GM23338 (cell line): ENCODE results near the gene RAB11FIP3. TPM values are rescaled to one million over a fixed set of nuclear protein-coding genes. Genes with fewer than 3 reads are reported as not detected.

Source experiments
- ATAC-seq: fragments of 200-7000 bp; cut with Tn5 transposase; 3 replicates; pipeline ENCODE4 v1.9.1; 2020
- DNase-seq: peaks from one replicate; pipeline ENCODE4 v3.0.0-alpha.2; 2015; ENCODE audit warnings: low spot score
- H2AFZ ChIP-seq: fragments of 200-600 bp; sonication (generic); 2 replicates; pipeline ENCODE4 v1.8.0; 2016; ENCODE audit warnings: antibody characterized with exemption, mild to moderate bottlenecking, moderate library complexity
- H3F3A ChIP-seq: fragments of 200-600 bp; sonication (generic); replicated peaks from 2 replicates; pipeline ENCODE4 v1.8.0; 2017; ENCODE audit warnings: antibody characterized with exemption, mixed run types, low read depth
- H3K27ac ChIP-seq: fragments of 200-600 bp; sonication (generic); 2 replicates; pipeline ENCODE4 v1.6.1; 2016; ENCODE audit warnings: low read depth
- H3K27me3 ChIP-seq: fragments of 200-600 bp; sonication (generic); 2 replicates; pipeline ENCODE4 v1.8.0; 2016; ENCODE audit warnings: mild to moderate bottlenecking, mixed run types, moderate library complexity; ENCODE audit not compliant: insufficient read depth
- H3K36me3 ChIP-seq: fragments of 200-600 bp; sonication (generic); 2 replicates; pipeline ENCODE4 v1.8.0; 2016; ENCODE audit warnings: mild to moderate bottlenecking; ENCODE audit not compliant: insufficient read depth
- H3K4me1 ChIP-seq: fragments of 200-600 bp; sonication (generic); 2 replicates; pipeline ENCODE4 v1.8.0; 2016; ENCODE audit warnings: mild to moderate bottlenecking, moderate library complexity; ENCODE audit not compliant: insufficient read depth
- H3K4me2 ChIP-seq: fragments of 200-600 bp; sonication (generic); 2 replicates; pipeline ENCODE4 v1.7.1; 2017; ENCODE audit warnings: mixed run types
- H3K4me3 ChIP-seq: fragments of 200-600 bp; sonication (generic); 2 replicates; pipeline ENCODE4 v1.6.1; 2016; ENCODE audit warnings: mixed run types
- H3K79me2 ChIP-seq: fragments of 200-600 bp; sonication (generic); replicated peaks from 2 replicates; pipeline ENCODE4 v1.8.0; 2017; ENCODE audit warnings: mild to moderate bottlenecking; ENCODE audit not compliant: insufficient read depth
- H3K9me2 ChIP-seq: fragments of 200-600 bp; sonication (generic); 2 replicates; pipeline ENCODE4 v1.8.0; 2017; ENCODE audit not compliant: insufficient read depth
- H4K20me1 ChIP-seq: fragments of 200-600 bp; sonication (generic); replicated peaks from 2 replicates; pipeline ENCODE4 v1.8.0; 2017; ENCODE audit warnings: mild to moderate bottlenecking; ENCODE audit not compliant: insufficient read depth
- H3K27ac Mint-ChIP-seq: 2 replicates; pipeline ENCODE4 v1.8.0; 2020; ENCODE audit warnings: inconsistent platforms, mild to moderate bottlenecking, moderate library complexity, mixed read lengths
- H3K27me3 Mint-ChIP-seq: 3 replicates; pipeline ENCODE4 v1.8.0; 2022; ENCODE audit warnings: low read depth, mild to moderate bottlenecking, moderate library complexity, mixed read lengths, inconsistent platforms; ENCODE audit not compliant: insufficient read depth, poor library complexity
- H3K36me3 Mint-ChIP-seq: 3 replicates; pipeline ENCODE4 v1.8.0; 2021; ENCODE audit warnings: low read depth, mild to moderate bottlenecking, inconsistent platforms, moderate library complexity, mixed read lengths
- H3K4me1 Mint-ChIP-seq: 3 replicates; pipeline ENCODE4 v1.8.0; 2020; ENCODE audit warnings: mild to moderate bottlenecking, inconsistent platforms, mixed read lengths
- H3K4me3 Mint-ChIP-seq: 3 replicates; pipeline ENCODE4 v1.8.0; 2021; ENCODE audit warnings: moderate library complexity, mild to moderate bottlenecking, inconsistent platforms, mixed read lengths
- H3K9me3 Mint-ChIP-seq: 3 replicates; pipeline ENCODE4 v1.8.0; 2020; ENCODE audit warnings: moderate library complexity, mild to moderate bottlenecking, inconsistent platforms, mixed read lengths
- CREB1 ChIP-seq: fragments of 250-450 bp; sonication (Bioruptor Pico); IDR thresholded peaks from 2 replicates; pipeline ENCODE4 v1.5.0; 2020; ENCODE audit warnings: low read depth, mild to moderate bottlenecking, moderate library complexity
- CTCF ChIP-seq, 2 experiments: fragments of 200-600 bp in 1 of 2; sonication (generic) in 1 of 2; conservative IDR thresholded peaks; 2 replicates each; pipeline versions ENCODE4 v1.5.1 to v1.6.1; 2016 to 2017; ENCODE audit warnings: antibody characterized with exemption in 2 of 2, low read depth in 2 of 2, mild to moderate bottlenecking in 2 of 2, moderate library complexity in 1 of 2
- EZH2 ChIP-seq: fragments of 200-600 bp; sonication (generic); IDR thresholded peaks from one replicate; pipeline ENCODE4 v1.8.0; 2017; ENCODE audit warnings: antibody characterized with exemption, mild to moderate bottlenecking, low read depth; ENCODE audit not compliant: unreplicated experiment
- EZH2phosphoT487 ChIP-seq: fragments of 200-600 bp; sonication (generic); IDR thresholded peaks from one replicate; pipeline ENCODE4 v1.8.1; 2018; ENCODE audit warnings: antibody characterized with exemption; ENCODE audit not compliant: unreplicated experiment
- JUNB ChIP-seq: IDR thresholded peaks from one replicate; pipeline ENCODE4 v1.6.1; 2016; ENCODE audit warnings: antibody characterized with exemption; ENCODE audit not compliant: unreplicated experiment
- NANOG ChIP-seq: IDR thresholded peaks from 2 replicates; pipeline ENCODE4 v1.6.1; 2016; ENCODE audit warnings: antibody characterized with exemption, borderline replicate concordance
- POLR2AphosphoS5 ChIP-seq: IDR thresholded peaks from 2 replicates; pipeline ENCODE4 v1.6.1; 2016; ENCODE audit warnings: antibody characterized with exemption, low read depth
- REST ChIP-seq: IDR thresholded peaks from one replicate; pipeline ENCODE4 v1.6.1; 2018; ENCODE audit warnings: antibody characterized with exemption; ENCODE audit not compliant: unreplicated experiment
- STAT1 ChIP-seq: IDR thresholded peaks from one replicate; pipeline ENCODE4 v1.6.1; 2016; ENCODE audit warnings: antibody characterized with exemption; ENCODE audit not compliant: unreplicated experiment
- ZNF114 ChIP-seq: fragments of 250-450 bp; sonication (Bioruptor Pico); IDR thresholded peaks from 2 replicates; pipeline ENCODE4 v1.5.0; 2020; ENCODE audit warnings: mild to moderate bottlenecking, moderate library complexity
- ZNF331 ChIP-seq: fragments of 250-450 bp; sonication (Bioruptor Pico); IDR thresholded peaks from 2 replicates; pipeline ENCODE4 v1.5.0; 2020; ENCODE audit warnings: low read depth, mild to moderate bottlenecking, moderate library complexity
- ZNF462 ChIP-seq: fragments of 250-450 bp; sonication (Bioruptor Pico); IDR thresholded peaks from 2 replicates; pipeline ENCODE4 v1.5.0; 2020; ENCODE audit warnings: mild to moderate bottlenecking, moderate library complexity
- polyA plus RNA-seq: library from polyadenylated mRNA; unstranded; fragments of >200 nt; fragmentation: Nextera tagmentation; extraction: Ambion mirVana; gene quantifications from 2 replicates; pipeline ENCODE4 v1.2.1, GENCODE V29; 2016
- total RNA-seq: library from RNA; depleted of rRNA; stranded (reverse); fragments of >200 nt; shearing (Covaris generic); gene quantifications from 2 replicates; pipeline ENCODE4 v1.2.3, GENCODE V29; 2014
- TF ChIP-seq, protein P1 (sequence below): IDR thresholded peaks from 2 replicates; pipeline ENCODE4 v1.6.1; 2016; ENCODE audit warnings: antibody characterized with exemption

RAB11FIP3 gene
- total and polyA plus RNA-seq, 2 experiments from 2014 or later = 3.2 to 29.2 TPM

DNA sequence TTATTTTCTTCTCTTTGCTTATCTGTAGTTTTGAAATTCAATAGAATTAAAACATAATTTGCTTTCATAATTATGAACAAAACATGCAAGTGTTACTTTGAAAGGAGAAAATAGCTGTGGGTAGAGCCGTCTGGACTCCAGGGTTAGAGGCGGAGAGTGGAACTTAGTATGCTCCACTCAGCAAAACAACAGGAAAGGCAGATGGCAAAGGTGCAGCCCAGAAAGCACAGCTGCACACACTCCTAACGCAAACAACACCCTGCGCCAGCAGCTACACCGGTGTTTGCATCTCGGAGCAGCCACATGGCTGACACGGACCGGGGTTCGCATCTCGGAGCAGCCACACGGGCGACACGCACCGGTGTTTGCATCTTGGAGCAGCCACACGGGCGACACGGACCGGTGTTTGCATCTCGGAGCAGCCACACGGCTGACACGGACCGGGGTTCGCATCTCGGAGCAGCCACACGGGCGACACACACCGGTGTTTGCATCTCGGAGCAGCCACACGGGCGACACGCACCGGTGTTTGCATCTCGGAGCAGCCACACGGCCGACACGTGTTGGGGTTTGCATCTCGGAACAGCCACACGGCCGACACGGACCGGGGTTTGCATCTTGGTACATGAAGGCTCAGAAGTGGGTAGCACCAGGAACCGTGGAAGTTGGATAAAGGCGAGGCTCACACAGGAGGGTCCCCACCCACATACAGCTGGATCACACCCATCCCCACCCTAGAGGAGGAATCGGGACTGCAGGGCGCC is 89.9 kb downstream of the RAB11FIP3 start:
- Histone ChIP-seq H3K27me3 (no peaks in the 10 kb centered on the region), H3K4me1 (no peaks in the 10 kb centered on the region), H3F3A (no peaks in the 10 kb centered on the region), H3K27ac (no peak overlapping the region), H3K79me2 (no peaks in the 10 kb centered on the region), H3K9me2 (no peaks in the 10 kb centered on the region), H3K4me3 (no peak overlapping the region), H3K4me2 (no peak overlapping the region), H2AFZ (no peak overlapping the region), H4K20me1 (no peaks in the 10 kb centered on the region), H3K36me3 (no peaks in the 10 kb centered on the region)
- H3K4me3 Mint-ChIP-seq = no peak overlapping the region; the same call in 2 of the 3 replicates
- peaks cover 13% of the 10 kb centered on the region for H3K27me3 Mint-ChIP-seq
- H3K9me3 Mint-ChIP-seq = no peaks in the 10 kb centered on the region
- peaks cover 17% of the 10 kb centered on the region for H3K36me3 Mint-ChIP-seq
- no peak for TF ChIP-seq CREB1 (CRISPR knock-in tag)
- no peak for TF ChIP-seq NANOG
- TF ChIP-seq POLR2AphosphoS5 = no peak
- no peak for TF ChIP-seq ZNF462 (CRISPR knock-in tag)
- no peak for TF ChIP-seq EZH2phosphoT487
- TF ChIP-seq, protein P1, sequence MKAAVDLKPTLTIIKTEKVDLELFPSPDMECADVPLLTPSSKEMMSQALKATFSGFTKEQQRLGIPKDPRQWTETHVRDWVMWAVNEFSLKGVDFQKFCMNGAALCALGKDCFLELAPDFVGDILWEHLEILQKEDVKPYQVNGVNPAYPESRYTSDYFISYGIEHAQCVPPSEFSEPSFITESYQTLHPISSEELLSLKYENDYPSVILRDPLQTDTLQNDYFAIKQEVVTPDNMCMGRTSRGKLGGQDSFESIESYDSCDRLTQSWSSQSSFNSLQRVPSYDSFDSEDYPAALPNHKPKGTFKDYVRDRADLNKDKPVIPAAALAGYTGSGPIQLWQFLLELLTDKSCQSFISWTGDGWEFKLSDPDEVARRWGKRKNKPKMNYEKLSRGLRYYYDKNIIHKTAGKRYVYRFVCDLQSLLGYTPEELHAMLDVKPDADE = no peak
- TF ChIP-seq ZNF114 (CRISPR knock-in tag) = no peak
- no peak for TF ChIP-seq STAT1
- TF ChIP-seq EZH2 = no peak
- TF ChIP-seq REST = no peak
- no peak for TF ChIP-seq ZNF331 (CRISPR knock-in tag)
- no peak for TF ChIP-seq CTCF (conservative IDR thresholded peaks at IDR 0.05; ENCODE audit: low read depth in 2 of 2)
- TF ChIP-seq JUNB = no peak
- no peak overlapping the region for H3K27ac Mint-ChIP-seq
- ATAC-seq (no peak), DNase-seq (no peak)
- no peaks in the 10 kb centered on the region for H3K4me1 Mint-ChIP-seq
